Heart left ventricle (tissue), 13 donors: Measurements from ENCODE around the gene CEP290.
"Not testable (repeated sequence)": the region's sequence is repeated elsewhere in the genome, so short reads cannot be mapped to it uniquely, and the experiment has no call there.

Source experiments
- POLR2A ChIP-seq, 2 donors: fragments of 450-650 bp; IDR thresholded peaks; one replicate each; pipeline ENCODE4 v1.6.1; 2017; ENCODE audit warnings: antibody characterized with exemption in 2 of 2, mild to moderate bottlenecking in 2 of 2, moderate library complexity in 2 of 2
- TF ChIP-seq, protein P1 (sequence below), 12 donors: fragments of 200-600 bp; sonication (generic) in 4 of 12; IDR thresholded peaks; one replicate each; pipeline versions ENCODE4 v1.5.0 to v1.8.0; 2018 to 2022; ENCODE audit warnings: antibody characterized with exemption in 12 of 12, mild to moderate bottlenecking in 5 of 12
- donor health status: ischemic (EF 13 %, LVEDD 7.1; RV severe dilation, severe dysfunction).
- donor health status: DM: no; HTN: yes; CAD: no.
- donor health status: DM: no; HTN: no; CAD: no.
- donor health status: ischemic (EF 25% LVEDD 6.9; RV normal size, moderate dysfunction).
- donor health status: ischemic (EF 25% LVEDD 5.7; RV mildly dilated, moderate dysfunction).
- donor health status: ischemic (EF 35%, LVEDD 5.7; RV mildly dilated, moderate dysfunction).
- donor health status: nonischemic (EF 11% LVEDD 7.7; RV severe dilation, severe dysfunction).
- donor health status: DM: yes; HTN: yes; CAD: no.
- donor health status: PGD.
- donor health status: ischemic (EF 29% LVEDD 5.4; RV normal size, mild dysfunction).
- donor health status: nonischemic (EF 23%, LVEDD 6.1; RV moderate dilation, normal function).

DNA sequence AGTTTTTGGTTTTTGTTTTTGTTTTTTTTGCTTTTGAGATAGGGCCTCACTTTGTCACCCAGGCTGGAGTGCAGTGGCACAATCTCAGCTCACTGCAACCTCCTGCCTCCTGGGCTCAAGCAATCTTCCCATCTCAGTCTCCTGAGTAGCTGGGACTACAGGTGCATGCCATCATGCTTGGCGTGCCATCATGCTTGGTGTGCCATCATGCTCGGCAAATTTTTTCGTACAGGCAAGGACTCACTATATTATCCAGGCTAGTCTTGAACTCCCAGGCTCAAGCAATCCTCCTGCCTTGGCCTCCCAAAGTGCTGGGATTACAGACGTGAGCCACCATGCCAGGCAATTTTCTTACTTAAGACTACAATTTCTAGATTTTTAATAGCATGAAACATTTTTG, 2.2 kb downstream of the CEP290 start:
- TF ChIP-seq, protein P1, sequence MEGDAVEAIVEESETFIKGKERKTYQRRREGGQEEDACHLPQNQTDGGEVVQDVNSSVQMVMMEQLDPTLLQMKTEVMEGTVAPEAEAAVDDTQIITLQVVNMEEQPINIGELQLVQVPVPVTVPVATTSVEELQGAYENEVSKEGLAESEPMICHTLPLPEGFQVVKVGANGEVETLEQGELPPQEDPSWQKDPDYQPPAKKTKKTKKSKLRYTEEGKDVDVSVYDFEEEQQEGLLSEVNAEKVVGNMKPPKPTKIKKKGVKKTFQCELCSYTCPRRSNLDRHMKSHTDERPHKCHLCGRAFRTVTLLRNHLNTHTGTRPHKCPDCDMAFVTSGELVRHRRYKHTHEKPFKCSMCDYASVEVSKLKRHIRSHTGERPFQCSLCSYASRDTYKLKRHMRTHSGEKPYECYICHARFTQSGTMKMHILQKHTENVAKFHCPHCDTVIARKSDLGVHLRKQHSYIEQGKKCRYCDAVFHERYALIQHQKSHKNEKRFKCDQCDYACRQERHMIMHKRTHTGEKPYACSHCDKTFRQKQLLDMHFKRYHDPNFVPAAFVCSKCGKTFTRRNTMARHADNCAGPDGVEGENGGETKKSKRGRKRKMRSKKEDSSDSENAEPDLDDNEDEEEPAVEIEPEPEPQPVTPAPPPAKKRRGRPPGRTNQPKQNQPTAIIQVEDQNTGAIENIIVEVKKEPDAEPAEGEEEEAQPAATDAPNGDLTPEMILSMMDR (IDR thresholded peaks at IDR 0.05), result not testable (repeated sequence)
- TF ChIP-seq POLR2A (IDR thresholded peaks at IDR 0.05), result not testable (repeated sequence)
